ENCODE measurements around the gene HSF5. TPM values are rescaled to one million over a fixed set of nuclear protein-coding genes. Genes with fewer than 3 reads are reported as not detected.

Gene HSF5
- total RNA-seq, 1 donor from 2014 or later: under 0.01 TPM

Other genes starting within 250 kb of the HSF5 start
- gene LPO, start 249.8 kb downstream of the HSF5 start, total RNA-seq: not detected
- gene MPO, start 207.5 kb downstream of the HSF5 start, total RNA-seq: 51.1 TPM
- 3.9 TPM for gene TSPOAP1, start 159.6 kb downstream of the HSF5 start, total RNA-seq
- gene SUPT4H1, start 136.2 kb downstream of the HSF5 start, total RNA-seq: 35.0 TPM
- gene RNF43, start 70.9 kb downstream of the HSF5 start, total RNA-seq: 9.9 TPM
- 29.4 TPM for gene MTMR4, start 26.2 kb upstream of the HSF5 start, total RNA-seq
- gene TEX14, start 203.6 kb upstream of the HSF5 start, total RNA-seq: 0.10 TPM
- 22.4 TPM for gene RAD51C, start 204.2 kb upstream of the HSF5 start, total RNA-seq